Measurements from ENCODE around the gene MTMR10. TPM values are rescaled to one million over a fixed set of nuclear protein-coding genes. Genes with fewer than 3 reads are reported as not detected.

Gene MTMR10
- total and polyA plus RNA-seq, 2 donors (not counting 3 experiments of a cell fraction or from before 2014, with no cell fraction given): 48.3 to 88.5 TPM

GRCh38 chr15:30997270-30997669 is 5.8 kb upstream of the MTMR10 start:
- Histone ChIP-seq H3K4me3 (replicated peaks in 1 of 3; ENCODE audit: insufficient read depth in 1 of 3, low read depth in 1 of 3, low read length in 3 of 3) (no peak overlapping the region), H3K9me3 (replicated peaks; ENCODE audit: control insufficient read depth, insufficient read depth, low read length) (no peaks in the 10 kb centered on the region), H3K9ac (replicated peaks; ENCODE audit: extremely low read depth, insufficient read depth, low read length) (no peak overlapping the region), H3K9me1 (replicated peaks; ENCODE audit: control insufficient read depth, extremely low read depth, insufficient read depth, low read length) (no peaks in the 10 kb centered on the region), H4K20me1 (replicated peaks; ENCODE audit: control insufficient read depth, extremely low read depth, insufficient read depth, low read length) (no peaks in the 10 kb centered on the region), H2AFZ (ENCODE audit: low read depth, low read length) (no peak overlapping the region), H3K4me2 (ENCODE audit: insufficient read depth, low read length) (no peak overlapping the region), H3K27ac (ENCODE audit: insufficient read depth, low read depth, low read length) (no peak overlapping the region), H3K4me1 (ENCODE audit: control insufficient read depth, extremely low read depth, insufficient read depth, low read length) (no peaks in the 10 kb centered on the region), H3K27me3 (ENCODE audit: control insufficient read depth in 2 of 2, insufficient read depth in 2 of 2, low read length in 2 of 2) (no peaks in the 10 kb centered on the region), H3K36me3 (ENCODE audit: control insufficient read depth in 2 of 2, extremely low read depth in 1 of 2, insufficient read depth in 2 of 2, low read length in 2 of 2) (no peaks in the 10 kb centered on the region), H3K79me2 (ENCODE audit: control insufficient read depth, insufficient read depth, low read length) (no peaks in the 10 kb centered on the region)
- FAIRE-seq (no peak), DNase-seq (ENCODE audit: low read depth, low spot score) (no peak)
- no TSS peak for BruUV-seq (replicated peaks)
- ChIA-PET CTCF (interaction anchor here (0.8 to 1.4 kb wide), 3 partner anchors 11 to 131 kb away, joined by 3 to 5 read pairs (median 3); no protein-coding TSS in a partner anchor), POLR2A (no interaction called here)
- dilution Hi-C loops (cut with MboI; ENCODE audit: extremely low pct_ligation_motif_present, low sequenced_read_pairs) (no loop called here), intact Hi-C loops (cut with micrococcal nuclease) (no loop called here)
- TF ChIP-seq JUN (IDR thresholded peaks at IDR 0.05; ENCODE audit: borderline replicate concordance, insufficient read depth, insufficient read length, low read depth) (no peak), MYC (IDR thresholded peaks at IDR 0.05; ENCODE audit: low read depth, low read length) (no peak), FOS (IDR thresholded peaks at IDR 0.05; ENCODE audit: borderline replicate concordance, insufficient read depth, low read length) (no peak), POLR2AphosphoS5 (IDR thresholded peaks at IDR 0.05; ENCODE audit: insufficient read depth, low read depth, low read length) (no peak), EZH2 (IDR thresholded peaks at IDR 0.05; ENCODE audit: borderline replicate concordance, low read depth, low read length, severe bottlenecking) (no peak), GATA2 (IDR thresholded peaks at IDR 0.05; ENCODE audit: insufficient read depth, insufficient read length, low read depth, low read length) (no peak), POLR2A (IDR thresholded peaks at IDR 0.05; ENCODE audit: low read depth, low read length) (no peak)
- TF ChIP-seq, protein P1, sequence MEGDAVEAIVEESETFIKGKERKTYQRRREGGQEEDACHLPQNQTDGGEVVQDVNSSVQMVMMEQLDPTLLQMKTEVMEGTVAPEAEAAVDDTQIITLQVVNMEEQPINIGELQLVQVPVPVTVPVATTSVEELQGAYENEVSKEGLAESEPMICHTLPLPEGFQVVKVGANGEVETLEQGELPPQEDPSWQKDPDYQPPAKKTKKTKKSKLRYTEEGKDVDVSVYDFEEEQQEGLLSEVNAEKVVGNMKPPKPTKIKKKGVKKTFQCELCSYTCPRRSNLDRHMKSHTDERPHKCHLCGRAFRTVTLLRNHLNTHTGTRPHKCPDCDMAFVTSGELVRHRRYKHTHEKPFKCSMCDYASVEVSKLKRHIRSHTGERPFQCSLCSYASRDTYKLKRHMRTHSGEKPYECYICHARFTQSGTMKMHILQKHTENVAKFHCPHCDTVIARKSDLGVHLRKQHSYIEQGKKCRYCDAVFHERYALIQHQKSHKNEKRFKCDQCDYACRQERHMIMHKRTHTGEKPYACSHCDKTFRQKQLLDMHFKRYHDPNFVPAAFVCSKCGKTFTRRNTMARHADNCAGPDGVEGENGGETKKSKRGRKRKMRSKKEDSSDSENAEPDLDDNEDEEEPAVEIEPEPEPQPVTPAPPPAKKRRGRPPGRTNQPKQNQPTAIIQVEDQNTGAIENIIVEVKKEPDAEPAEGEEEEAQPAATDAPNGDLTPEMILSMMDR (IDR thresholded peaks at IDR 0.05; ENCODE audit: extremely low read depth in 1 of 2, insufficient read depth in 1 of 2, low read depth in 1 of 2, low read length in 2 of 2): no peak
- TF ChIP-seq, protein P2, sequence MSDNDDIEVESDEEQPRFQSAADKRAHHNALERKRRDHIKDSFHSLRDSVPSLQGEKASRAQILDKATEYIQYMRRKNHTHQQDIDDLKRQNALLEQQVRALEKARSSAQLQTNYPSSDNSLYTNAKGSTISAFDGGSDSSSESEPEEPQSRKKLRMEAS (IDR thresholded peaks at IDR 0.05; ENCODE audit: insufficient read depth, insufficient read length): no peak
